VCaP (cell line): ENCODE results near the gene DAZAP1.

Source experiments
- H3K27ac ChIP-seq: fragments of 450-650 bp; 2 replicates; pipeline ENCODE4 v1.5.1; 2017
- CTCF ChIP-seq: fragments of 450-650 bp; conservative IDR thresholded peaks from 2 replicates; pipeline ENCODE4 v1.5.1; 2017; ENCODE audit warnings: mild to moderate bottlenecking, moderate library complexity

The DAZAP1 gene

DNA sequence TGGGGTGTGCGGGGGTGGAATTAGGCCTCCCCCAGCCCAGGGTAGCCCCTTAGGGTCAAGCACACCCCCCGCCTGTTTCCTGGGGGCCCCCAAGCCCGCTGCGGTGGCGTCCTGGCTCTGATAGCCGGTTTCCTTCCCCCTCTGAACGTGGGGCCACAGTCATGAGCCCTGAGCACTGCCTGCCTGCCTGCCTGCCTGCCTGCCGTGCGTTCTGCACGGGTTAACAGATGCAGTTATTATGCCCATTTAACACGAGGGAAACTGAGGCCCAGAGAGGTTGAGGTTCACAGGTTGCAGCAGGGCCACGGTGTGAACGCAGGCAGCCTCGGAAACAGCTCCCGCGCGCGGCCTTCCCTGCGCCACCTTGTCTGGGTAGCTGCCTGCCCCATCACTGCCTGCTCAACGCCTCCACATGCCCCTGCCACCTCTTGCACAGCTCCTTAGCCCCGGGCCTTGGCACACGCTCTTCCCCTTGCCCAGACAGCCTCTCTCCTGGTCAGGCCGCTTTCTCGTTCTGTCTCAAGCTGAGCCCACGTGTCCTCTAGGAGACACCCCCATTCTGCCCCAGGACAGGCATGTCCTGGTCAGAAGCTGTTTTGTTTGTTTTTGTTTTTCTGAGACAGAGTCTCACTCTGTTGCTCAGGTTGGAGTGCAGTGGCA lies 4.8 kb upstream of the DAZAP1 start:
- no peak overlapping the region; the same call in 1 of the 2 replicates for H3K27ac ChIP-seq
- no peak for TF ChIP-seq CTCF

DNA sequence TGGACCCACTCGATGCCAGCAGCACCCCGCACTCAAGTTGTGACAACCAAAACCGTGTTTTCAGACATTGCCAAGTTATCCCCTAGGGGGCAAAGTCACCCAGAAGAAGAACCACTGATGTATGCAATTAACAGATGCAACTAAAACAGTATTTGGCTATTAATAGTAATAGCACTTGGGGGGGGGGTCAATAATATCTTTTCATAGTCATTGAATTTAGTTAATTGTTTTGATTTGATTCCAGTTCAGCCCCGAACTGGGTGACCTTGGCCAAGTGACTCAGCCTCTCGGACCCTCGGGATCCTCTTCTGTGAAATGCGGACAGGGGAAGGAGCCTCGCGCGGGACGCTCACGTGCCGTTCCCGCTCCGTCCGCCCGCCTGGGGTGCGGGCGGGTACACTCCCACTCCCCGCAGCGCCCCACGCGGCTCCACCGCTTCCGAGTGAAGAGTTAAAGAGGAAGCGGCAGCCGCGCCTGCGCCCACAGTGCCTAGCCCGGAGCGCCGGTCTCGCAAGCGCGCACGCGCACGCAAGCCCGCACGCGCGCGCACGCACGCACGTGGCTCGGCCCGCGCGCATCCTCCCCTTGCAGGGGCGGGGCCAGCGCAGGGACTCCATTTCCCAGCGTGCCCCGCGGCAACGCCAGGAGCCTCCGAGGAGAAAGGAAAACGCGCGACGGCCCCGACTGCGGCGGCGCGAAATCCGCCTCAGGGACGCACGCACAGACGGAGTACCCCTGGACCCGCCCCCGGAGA lies 435 bp upstream of the DAZAP1 start:
- peak overlapping the region; percentile 99 for H3K27ac ChIP-seq
- peak; percentile 63 for TF ChIP-seq CTCF

DNA sequence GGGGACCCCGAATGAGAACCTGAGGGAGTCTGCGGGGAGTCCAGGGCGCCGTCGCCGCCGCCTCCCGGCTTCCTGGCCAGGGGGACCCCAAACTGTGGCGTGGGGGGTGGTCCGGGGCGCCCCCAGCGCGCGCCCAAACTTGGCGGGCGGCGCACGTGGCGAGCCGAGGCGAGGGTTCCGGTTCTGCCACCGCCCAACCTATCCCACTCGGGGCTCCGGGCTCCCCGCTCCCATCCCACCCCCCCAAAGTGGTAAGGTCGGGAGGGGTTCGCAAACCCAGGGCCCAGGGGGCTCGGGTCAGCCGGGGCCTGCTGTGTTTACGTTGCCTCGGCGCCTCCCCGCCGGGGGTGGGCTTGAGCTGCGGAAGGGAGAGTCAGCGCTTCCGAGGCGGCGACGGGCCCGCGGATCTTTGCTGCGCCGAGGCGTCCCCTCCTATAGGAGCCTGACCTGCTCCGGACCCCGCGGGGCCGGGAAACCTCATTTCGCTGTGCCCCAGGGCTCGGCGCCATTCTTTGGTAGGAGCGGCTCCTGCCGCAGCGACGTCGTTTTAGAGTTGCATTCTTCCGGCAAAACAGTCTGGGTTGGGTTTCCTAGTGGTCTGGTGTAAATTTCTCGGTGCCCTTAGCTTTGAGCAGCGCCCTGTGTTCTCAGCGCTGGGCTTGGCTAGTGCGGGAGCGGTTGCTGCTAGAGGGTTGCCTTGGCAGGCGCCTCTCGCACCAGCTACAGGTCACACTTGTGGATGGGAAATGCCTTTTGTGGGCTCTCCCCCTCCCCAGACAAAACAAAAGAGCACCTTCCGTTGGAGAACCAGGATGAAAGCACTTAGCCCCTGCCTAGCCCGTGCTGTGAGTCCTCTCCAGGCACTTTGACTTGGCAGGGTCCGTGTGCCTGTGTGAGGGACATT lies 1.2 kb downstream of the DAZAP1 start:
- peak overlapping the region; percentile 99 for H3K27ac ChIP-seq
- no peak for TF ChIP-seq CTCF

DNA sequence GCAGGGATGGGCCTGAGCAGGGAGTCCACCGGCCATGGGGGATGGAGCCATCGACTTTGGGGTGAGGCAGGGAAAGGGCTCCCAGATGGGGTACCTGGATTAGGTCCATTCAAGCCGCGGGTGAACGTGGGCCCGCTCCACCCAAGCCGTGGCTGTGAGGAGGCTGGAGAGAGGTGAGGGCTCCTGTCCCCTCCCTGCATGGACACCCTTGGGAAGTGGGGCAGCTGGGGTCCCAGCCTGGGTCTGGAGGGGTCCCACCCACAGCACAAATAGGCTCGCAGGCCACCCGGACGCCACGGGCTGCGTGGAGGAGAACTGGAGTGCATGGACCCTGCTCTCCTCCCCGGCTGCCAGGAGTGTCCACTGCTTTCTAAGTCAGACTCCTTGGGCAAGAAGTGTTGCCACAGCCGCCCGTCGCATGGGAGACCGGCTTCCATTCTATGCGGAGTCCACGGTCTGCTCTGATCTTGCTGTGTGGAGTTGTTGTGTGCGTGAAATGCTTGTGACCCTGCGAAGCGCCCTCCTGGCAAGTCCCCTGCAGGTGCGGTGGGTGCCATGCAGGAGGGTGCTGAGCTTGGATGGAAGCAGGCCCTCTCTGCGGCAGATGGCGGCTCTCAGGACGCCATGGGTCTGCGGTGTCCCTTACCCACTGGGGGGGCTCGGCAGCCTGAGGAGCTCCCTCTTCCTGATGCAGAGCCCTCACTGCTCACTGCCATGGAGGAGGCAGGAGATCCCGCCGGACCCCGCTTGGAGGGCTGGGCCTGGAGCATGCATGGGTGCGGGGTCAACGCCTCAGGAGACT lies 2.0 kb downstream of the DAZAP1 start:
- peak overlapping the region; percentile 99 for H3K27ac ChIP-seq
- TF ChIP-seq CTCF = no peak

DNA sequence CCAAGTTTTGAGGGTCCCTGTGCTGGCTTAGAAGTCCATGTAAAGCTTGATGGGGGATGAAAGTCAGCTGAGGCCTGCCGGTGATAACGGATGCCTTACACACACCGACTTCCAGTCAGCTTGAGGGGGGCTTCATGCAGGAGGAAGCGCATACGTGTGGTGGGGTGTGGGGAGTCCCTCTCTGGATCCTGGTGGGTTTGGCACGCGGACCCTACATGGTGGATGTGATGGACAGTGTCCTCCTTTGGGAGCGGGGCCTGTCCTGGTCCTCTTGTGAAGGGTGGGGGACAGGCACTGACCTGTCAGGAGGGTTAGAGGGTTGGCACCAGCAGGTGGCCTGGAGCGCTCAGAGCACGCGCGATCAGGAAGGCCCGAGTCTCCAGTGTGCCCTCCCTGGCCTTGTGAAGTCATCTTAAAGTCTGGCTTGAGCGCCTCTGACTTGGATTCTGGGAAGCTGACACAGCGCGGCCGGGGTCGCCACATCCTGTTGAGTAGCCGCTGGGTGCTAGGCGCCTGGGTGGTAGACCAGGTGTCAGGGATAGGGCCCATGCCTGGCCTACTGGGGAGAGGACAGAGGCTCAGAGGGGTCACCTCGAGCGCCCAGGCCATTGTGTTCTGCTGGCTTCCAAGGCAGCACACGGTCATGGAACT lies 2.9 kb downstream of the DAZAP1 start:
- H3K27ac ChIP-seq = peak overlapping the region; percentile 99

GRCh38 chr19:1410789-1411188 lies 3.4 kb downstream of the DAZAP1 start:
- peak overlapping the region; percentile 99 for H3K27ac ChIP-seq

More for the DNA sequence above, 2.9 kb downstream of the DAZAP1 start:
- TF ChIP-seq CTCF = no peak

More at GRCh38 chr19:1410789-1411188, 3.4 kb downstream of the DAZAP1 start:
- no peak for TF ChIP-seq CTCF
